Measurements from ENCODE around the gene RITA1.
"Not testable (repeated sequence)": the region's sequence is repeated elsewhere in the genome, so short reads cannot be mapped to it uniquely, and the experiment has no call there.

The RITA1 gene

DNA sequence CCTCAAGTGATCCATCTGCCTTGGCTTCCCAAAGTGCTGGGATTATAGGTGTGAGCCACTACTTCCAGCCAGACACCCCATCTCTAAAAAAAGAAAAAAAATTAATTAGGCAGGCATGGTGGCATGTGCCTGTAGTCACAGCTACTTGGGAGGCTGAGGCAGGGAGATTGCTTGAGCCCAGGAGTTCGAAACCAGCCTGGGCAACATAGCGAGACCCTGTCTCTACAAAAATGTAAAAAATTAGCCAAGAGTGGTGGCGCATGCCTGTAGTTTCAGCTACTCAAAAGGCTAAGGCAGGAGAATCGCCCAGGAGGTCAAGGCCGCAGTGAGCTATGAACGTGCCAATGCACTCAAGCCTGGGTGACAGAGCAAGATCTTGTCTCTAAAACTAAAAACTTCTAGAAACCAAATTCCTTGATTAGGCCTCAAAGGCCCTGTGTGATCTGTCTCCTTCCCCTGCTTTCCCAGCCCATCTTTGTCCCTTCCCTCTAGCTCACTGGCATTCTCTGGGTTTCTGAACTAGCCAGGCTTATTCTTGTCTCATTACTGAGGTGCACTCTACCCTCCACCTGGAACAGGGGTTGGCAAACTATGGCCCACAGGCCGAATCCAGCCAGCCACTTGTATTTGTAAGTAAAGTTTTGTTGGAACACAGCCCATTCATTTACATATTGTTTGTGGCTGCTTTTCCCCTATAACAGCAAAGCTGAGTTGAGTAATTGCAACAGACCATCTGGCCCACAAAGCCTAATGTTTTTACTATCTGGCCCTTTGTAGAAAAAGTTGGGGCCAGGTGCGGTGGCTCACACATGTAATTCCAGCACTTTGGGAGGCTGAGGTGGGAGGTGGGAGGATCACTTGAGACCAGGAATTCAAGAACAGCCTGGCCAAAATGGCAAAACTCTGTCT lies 18.6 kb downstream of the RITA1 start:
- DNase-seq (ENCODE audit: low read depth): no peak

- DNase-seq (ENCODE audit: low read depth): no peak
Measured at GRCh38 chr12:113204804-113205203, 19.3 kb downstream of the RITA1 start.

GRCh38 chr12:113206802-113207201 lies 21.3 kb downstream of the RITA1 start:
- not testable (repeated sequence) for DNase-seq (ENCODE audit: low read depth)

GRCh38 chr12:113207613-113208040 lies 22.1 kb downstream of the RITA1 start:
- no peak for DNase-seq (ENCODE audit: low read depth)

GRCh38 chr12:113208041-113208934 lies 22.8 kb downstream of the RITA1 start:
- DNase-seq (ENCODE audit: low read depth): peak; percentile 30

DNA sequence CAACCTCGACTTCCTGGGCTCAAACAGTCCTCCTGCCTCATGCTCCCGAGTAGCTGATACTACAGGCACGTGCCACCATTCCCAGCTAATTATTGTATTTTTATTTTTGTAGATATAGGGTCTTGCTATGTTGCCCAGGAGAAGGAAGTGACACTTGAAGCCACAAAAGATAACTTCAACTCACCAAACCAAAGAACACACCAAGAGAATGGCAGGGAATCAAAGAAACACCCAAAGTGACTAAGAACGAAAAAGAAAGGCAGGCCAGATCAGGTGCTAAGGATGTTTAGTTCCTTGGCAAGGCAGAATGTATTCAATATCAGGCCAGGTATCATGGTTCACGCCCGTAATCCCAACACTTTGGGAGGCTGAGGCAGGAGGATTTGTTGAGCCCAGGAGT lies 25.6 kb downstream of the RITA1 start:
- no peak for DNase-seq (ENCODE audit: low read depth)

GRCh38 chr12:113214895-113215400 lies 29.4 kb downstream of the RITA1 start:
- no peak for DNase-seq (ENCODE audit: low read depth)

DNA sequence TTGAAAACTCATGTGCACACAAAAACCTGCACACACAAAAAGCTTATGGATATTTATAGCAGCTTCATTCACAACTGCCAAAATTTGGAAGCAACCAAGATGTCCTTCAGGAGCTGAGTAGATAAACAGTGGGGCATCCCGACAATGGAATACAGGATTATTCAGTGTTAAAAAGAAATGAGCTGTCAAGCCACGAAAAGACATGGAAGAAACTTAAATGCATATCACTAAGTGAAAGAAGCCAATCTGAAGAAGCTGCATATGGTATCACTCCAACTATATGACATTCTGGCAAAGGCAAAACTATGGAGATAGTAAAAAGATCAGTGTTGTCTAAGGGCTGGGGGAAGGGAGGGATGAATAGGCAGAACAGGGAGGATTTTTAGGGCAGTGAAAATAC lies 30.5 kb downstream of the RITA1 start:
- DNase-seq (ENCODE audit: low read depth): no peak

DNA sequence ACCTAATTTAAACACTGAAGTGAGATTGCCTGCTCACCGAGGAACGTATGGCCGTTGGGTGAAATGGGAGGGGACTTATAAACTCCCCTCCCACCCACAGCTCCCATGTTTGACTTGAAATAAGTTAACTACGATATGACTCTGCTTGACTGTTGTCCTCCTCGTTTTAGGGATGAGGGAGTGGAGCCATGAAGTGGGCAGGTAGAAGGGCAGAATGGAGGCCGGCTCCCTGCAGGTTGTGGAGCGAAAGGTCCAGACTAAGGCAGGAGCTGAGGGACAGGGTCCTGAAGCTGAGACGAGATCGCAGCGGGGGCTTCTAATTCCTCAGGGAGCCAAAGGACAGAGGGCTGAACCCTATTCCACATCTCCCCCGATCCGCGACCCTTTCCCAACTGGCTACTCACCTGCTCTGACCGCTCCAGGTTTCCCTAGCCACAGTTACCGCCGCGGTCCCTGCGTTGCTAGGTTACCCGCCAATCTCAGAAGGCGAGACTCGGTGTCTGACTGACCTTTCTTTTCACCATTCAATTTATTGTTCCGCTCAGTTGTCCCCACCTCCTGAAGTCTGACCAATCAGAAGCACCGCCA lies 35.2 kb downstream of the RITA1 start:
- no peak for DNase-seq (ENCODE audit: low read depth)

- peak; percentile 98 for DNase-seq (ENCODE audit: low read depth)
Measured at GRCh38 chr12:113221181-113221996, 35.9 kb downstream of the RITA1 start, which contains the start of gene TPCN1. Gene TPCN1 (plus strand): TSS chr12:113221464. CDS start chr12:113226853, 5,389 bp downstream.

- DNase-seq (ENCODE audit: low read depth): no peak
Measured at GRCh38 chr12:113221997-113222729, 36.6 kb downstream of the RITA1 start.

- DNase-seq (ENCODE audit: low read depth): no peak
Measured at GRCh38 chr12:113222730-113223531, 37.4 kb downstream of the RITA1 start.

- DNase-seq (ENCODE audit: low read depth): no peak
Measured at GRCh38 chr12:113224955-113225354, 39.4 kb downstream of the RITA1 start.

DNA sequence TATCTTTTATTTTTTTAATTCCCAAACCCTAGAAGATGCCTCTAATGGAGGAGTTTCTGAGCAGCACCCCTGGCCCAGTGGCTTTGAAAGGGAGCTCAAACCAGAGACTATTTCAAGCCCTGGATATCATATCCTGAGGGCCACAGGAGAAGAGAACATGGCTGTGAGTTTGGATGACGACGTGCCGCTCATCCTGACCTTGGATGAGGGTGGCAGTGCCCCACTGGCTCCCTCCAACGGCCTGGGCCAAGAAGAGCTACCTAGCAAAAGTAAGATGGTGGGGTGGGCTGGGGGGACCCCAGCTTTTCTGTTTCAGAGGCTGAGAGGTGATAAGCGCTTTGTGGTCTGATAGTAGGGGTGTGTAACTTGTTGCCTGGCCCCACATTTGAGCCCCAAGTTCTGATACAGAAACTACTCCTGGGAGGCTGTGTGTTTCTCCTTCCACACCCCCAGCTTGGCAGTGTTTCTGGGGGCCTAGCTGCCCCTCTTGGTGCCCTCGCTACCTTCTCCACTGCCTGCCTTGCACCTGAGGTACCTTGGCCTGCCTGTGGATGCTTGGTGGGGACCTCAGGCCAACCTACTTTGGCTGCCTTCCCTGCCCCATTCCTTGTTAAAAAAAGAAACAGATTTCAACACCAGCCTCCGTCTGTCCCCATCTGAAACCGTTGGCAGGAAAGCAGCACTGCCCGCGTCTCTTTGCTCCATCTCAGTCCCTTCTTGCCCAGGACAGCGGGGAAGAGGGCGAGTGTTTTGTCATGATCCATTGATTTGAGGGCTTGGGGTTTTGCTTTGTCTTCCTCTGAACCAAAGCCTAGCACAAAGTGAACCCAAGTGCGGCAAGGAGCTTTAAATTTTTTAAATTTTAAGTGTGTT lies 41.4 kb downstream of the RITA1 start:
- no peak for DNase-seq (ENCODE audit: low read depth)

- DNase-seq (ENCODE audit: low read depth): no peak
Measured at GRCh38 chr12:113227686-113228391, 42.3 kb downstream of the RITA1 start.

- DNase-seq (ENCODE audit: low read depth): no peak
Measured at GRCh38 chr12:113228394-113229028, 43.0 kb downstream of the RITA1 start.

Data from stimulated activated CD8-positive, alpha-beta memory T cell treated with anti-CD3 and anti-CD28 coated beads, Interleukin-4, amount 100 ng/mL, for 24 hours (primary cell).